Measurements from ENCODE around the gene SART3. TPM values are rescaled to one million over a fixed set of nuclear protein-coding genes. Genes with fewer than 3 reads are reported as not detected.

SART3 gene
- total RNA-seq, 1 experiment from 2014 or later = 89.4 TPM

DNA sequence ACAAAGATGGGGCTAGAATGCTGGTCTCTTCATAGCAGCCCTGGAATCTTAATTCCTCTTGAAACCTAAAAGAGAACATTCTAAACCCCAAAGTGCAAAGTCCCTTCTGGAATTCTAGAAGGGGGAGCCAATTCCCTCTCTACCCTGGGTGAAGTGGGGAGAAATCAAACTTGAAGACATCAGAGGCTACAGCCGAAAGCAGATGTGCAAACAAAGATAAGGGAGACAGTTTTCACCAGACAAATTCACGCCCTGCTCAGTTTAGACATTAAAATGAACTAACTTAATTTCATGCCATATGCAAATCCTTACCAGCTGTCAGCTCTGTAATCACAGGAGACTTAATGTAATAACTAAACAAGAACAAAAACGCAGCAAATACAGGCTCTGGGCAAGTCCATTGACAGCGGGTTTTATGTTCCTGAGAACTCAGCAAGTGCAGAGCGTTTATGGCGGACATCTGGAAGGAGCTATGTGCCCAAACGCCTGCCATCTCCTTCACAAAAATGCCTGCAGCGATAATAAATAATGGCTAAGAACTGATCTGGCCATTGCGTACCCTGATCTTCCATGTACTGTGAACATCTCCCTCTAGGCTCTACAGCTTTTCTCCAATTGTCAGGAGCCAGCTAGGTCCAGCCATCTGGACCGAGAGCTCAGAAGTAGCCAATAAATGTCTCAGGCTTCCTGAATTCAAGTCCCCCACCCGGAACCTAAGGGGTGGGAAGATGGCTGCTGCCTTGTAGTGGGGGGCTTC is 65.0 kb downstream of the SART3 start:
- H3K4me1 Mint-ChIP-seq = no peaks in the 10 kb centered on the region

More for the DNA sequence above, 65.0 kb downstream of the SART3 start:
- no peak overlapping the region for H3K27ac ChIP-seq (ENCODE audit: insufficient read length, low read depth, low read length)
- no peak overlapping the region for H4K91ac ChIP-seq (ENCODE audit: insufficient read length, low read depth, low read length)
- no peak overlapping the region for H2BK15ac ChIP-seq (ENCODE audit: low read depth, low read length)
- no peak overlapping the region for H2BK120ac ChIP-seq (ENCODE audit: low read depth, low read length, poor library complexity, severe bottlenecking)
- no peak overlapping the region for H4K5ac ChIP-seq (ENCODE audit: insufficient read length, low read depth, low read length)
- H3K4me1 ChIP-seq (ENCODE audit: insufficient read depth, low read length) = no peaks in the 10 kb centered on the region
- no peak overlapping the region for H2BK12ac ChIP-seq (ENCODE audit: insufficient read length, low read depth, low read length)
- H2BK5ac ChIP-seq (ENCODE audit: insufficient read length, low read length) = no peak overlapping the region
- no peak overlapping the region for H3K23ac ChIP-seq (ENCODE audit: insufficient read length, low read depth, low read length)
- H3K14ac ChIP-seq (ENCODE audit: insufficient read depth, low read length) = no peak overlapping the region
- Mint-ChIP-seq H3K9me3 (no peaks in the 10 kb centered on the region; a peak in 1 of 5 replicates), H3K36me3 (ENCODE audit: insufficient read depth in 1 of 3, low read depth in 3 of 3) (no peaks in the 10 kb centered on the region), H3K4me3 (no peak overlapping the region), H3K27ac (no peak overlapping the region; a peak in 1 of 7 replicates), H3K27me3 (ENCODE audit: low read depth) (peaks cover 11% of the 10 kb centered on the region)
- no peaks in the 10 kb centered on the region for H3K79me2 ChIP-seq (ENCODE audit: insufficient read depth, low read length)
- H3K9me3 ChIP-seq (ENCODE audit: control insufficient read depth, low read depth, low read length) = no peaks in the 10 kb centered on the region
- H3K18ac ChIP-seq (ENCODE audit: insufficient read length, low read depth, low read length) = no peak overlapping the region
- no peak for DNase-seq
- H3K27me3 ChIP-seq (ENCODE audit: insufficient read depth, low read length) = no peaks in the 10 kb centered on the region
- H2BK20ac ChIP-seq (ENCODE audit: low read depth, low read length, poor library complexity, severe bottlenecking) = no peak overlapping the region
- H2AFZ ChIP-seq (ENCODE audit: low read length) = no peak overlapping the region
- H3K4ac ChIP-seq (ENCODE audit: low read depth, low read length) = no peak overlapping the region
- H3K9ac ChIP-seq (ENCODE audit: extremely low read depth, insufficient read length, low read length) = no peak overlapping the region
- H3K23me2 ChIP-seq (ENCODE audit: insufficient read length, low read depth, low read length, poor library complexity, severe bottlenecking) = no peaks in the 10 kb centered on the region
- H3K56ac ChIP-seq (ENCODE audit: insufficient read length, low read depth, low read length) = no peak overlapping the region
- no CpG with 5 or more reads among the region's 11 CpGs for WGBS (ENCODE audit: extremely low coverage, insufficient read length, low lambda C conversion rate)
- no peaks in the 10 kb centered on the region for H4K20me1 ChIP-seq (ENCODE audit: control insufficient read depth, insufficient read depth, insufficient read length)
- no peak overlapping the region for H4K8ac ChIP-seq (replicated peaks; ENCODE audit: insufficient read length, low read depth, low read length)
- no peaks in the 10 kb centered on the region for H3K79me1 ChIP-seq (ENCODE audit: insufficient read depth, low read depth, low read length, poor library complexity, severe bottlenecking)
- H2AK5ac ChIP-seq (ENCODE audit: insufficient read length, low read length) = no peak overlapping the region
- no peak overlapping the region for H3T11ph ChIP-seq (ENCODE audit: low read length)
- TF ChIP-seq, protein P1, sequence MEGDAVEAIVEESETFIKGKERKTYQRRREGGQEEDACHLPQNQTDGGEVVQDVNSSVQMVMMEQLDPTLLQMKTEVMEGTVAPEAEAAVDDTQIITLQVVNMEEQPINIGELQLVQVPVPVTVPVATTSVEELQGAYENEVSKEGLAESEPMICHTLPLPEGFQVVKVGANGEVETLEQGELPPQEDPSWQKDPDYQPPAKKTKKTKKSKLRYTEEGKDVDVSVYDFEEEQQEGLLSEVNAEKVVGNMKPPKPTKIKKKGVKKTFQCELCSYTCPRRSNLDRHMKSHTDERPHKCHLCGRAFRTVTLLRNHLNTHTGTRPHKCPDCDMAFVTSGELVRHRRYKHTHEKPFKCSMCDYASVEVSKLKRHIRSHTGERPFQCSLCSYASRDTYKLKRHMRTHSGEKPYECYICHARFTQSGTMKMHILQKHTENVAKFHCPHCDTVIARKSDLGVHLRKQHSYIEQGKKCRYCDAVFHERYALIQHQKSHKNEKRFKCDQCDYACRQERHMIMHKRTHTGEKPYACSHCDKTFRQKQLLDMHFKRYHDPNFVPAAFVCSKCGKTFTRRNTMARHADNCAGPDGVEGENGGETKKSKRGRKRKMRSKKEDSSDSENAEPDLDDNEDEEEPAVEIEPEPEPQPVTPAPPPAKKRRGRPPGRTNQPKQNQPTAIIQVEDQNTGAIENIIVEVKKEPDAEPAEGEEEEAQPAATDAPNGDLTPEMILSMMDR (conservative IDR thresholded peaks at IDR 0.05) = no peak
- no peak overlapping the region for H3K4me2 ChIP-seq (ENCODE audit: insufficient read depth, insufficient read length, low read length)

All from H9 (cell line).